Erythroblast (primary cell): ENCODE measurements around the gene LRTM2.
"Not testable (repeated sequence)": the region's sequence is repeated elsewhere in the genome, so short reads cannot be mapped to it uniquely, and the experiment has no call there.

Experiments used
- DNase-seq, 2 experiments: peaks; one replicate each; lab custom pipeline; 2025; lab: John Stamatoyannopoulos, UW
- GATA1 ChIP-seq: IDR thresholded peaks from 2 replicates; pipeline ENCODE4 v1.6.1; 2011; ENCODE audit warnings: low read depth, mild to moderate bottlenecking, control low read depth, low read length, moderate library complexity
- POLR2A ChIP-seq: IDR thresholded peaks from 2 replicates; pipeline ENCODE4 v1.6.1; 2011; ENCODE audit warnings: mild to moderate bottlenecking, low read length

Gene LRTM2

DNA sequence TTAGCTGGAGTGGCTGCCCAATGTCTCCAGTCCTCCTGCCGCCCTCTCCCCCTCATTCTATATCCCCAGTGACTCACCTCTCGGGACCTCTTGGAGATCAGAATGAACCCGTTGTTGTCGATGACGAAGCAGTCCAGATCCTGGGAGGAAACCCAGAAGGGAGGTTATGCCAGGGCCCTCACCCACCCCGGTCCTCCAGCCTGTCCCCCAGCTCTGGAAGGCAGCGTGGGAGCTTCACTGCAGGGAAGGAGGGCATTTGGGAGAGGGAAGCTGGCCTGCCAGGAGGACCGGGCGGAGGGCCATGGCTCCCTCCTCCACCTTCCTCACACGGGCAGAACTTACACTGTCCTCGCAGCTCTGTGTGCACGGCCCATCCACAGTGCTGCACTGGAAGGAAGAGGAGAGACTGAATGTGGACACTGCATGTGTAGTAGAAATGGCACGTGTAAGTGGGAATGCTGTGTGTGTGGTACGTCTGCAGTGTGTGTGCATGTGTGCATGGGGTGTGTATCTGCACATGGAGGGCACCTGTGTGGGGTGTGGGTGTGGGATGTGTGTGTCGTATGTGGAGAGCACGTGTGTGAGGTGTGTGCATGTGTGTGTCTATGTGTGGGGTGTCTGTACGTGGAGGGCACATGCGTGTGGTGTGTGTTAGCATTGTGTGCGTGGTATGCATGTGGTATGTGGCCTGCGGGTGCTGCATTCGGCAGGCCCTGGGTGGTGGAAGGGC is 10.0 kb upstream of the LRTM2 start:
- no peak for TF ChIP-seq GATA1
- no peak for TF ChIP-seq POLR2A
- DNase-seq: no peak

DNA sequence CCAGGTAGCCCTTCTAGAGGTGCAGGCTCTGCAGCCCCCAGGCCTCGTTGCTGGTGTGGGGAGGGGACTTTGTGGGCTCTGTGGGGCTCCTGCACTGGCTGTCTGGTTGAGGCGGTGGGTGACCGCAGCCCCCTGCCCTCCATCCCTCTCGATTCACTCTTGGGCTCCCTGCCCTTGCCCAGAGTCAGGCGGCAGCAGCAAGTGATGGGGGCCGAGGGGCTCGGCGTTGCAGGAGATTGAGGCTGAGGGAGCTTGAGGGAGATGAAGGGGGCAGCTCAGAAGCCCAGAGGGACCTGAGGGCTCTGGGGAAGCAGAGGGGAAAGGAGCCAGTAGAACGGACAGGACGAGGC is 9.5 kb upstream of the LRTM2 start:
- TF ChIP-seq GATA1: no peak
- TF ChIP-seq POLR2A: no peak
- DNase-seq: no peak

DNA sequence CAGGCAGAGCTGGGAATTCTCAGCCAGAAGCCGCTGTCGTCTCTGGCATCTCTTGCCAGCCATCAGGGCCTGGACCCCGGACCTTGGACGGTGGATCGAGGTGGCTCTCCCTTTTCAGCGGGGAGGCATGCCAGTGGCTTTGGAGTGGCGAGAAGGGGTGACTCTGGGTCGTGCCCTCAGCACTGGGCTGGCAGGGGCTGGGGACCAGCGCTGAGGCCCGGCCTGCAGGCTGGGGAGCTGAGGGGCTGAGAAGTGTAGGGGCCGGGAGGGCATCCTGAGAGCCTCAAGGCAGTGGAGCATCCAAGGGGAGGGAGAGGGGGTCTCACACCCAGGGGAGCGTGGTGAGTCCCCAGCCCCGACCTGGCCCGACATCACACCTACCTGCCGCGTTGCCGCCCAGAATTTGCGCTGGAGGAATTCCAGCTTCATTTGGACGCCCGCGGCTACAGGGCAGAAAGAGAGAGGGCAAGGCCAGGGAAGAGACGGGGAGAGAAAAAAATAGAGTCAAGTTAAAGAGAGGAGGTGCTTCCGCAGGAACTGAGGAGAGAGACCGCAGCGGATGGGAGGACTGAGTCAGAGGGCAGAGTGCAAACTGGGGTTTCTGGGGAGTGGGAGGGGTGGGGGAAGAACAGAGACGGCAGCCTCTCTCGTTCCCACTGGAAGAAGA is 9.0 kb upstream of the LRTM2 start:
- DNase-seq: no peak
- TF ChIP-seq POLR2A: no peak
- TF ChIP-seq GATA1: no peak

DNA sequence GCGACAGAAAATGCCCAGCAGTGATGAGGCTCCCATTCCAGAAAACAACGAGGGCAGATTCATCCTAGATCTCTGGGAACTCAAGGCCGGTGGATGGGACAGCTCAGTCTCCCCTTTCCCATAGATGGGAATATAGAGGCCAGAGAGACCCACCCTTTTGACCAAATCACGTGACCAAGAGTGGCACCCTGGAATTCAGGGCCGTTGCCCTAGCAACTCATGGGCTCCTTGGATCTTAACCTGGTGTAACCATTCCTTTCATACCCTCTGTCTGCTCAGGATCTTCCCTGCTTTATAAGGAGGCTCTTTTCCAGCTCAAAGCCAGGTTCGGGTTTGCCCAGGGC is 8.4 kb upstream of the LRTM2 start:
- no peak for DNase-seq
- no peak for TF ChIP-seq POLR2A
- no peak for TF ChIP-seq GATA1

DNA sequence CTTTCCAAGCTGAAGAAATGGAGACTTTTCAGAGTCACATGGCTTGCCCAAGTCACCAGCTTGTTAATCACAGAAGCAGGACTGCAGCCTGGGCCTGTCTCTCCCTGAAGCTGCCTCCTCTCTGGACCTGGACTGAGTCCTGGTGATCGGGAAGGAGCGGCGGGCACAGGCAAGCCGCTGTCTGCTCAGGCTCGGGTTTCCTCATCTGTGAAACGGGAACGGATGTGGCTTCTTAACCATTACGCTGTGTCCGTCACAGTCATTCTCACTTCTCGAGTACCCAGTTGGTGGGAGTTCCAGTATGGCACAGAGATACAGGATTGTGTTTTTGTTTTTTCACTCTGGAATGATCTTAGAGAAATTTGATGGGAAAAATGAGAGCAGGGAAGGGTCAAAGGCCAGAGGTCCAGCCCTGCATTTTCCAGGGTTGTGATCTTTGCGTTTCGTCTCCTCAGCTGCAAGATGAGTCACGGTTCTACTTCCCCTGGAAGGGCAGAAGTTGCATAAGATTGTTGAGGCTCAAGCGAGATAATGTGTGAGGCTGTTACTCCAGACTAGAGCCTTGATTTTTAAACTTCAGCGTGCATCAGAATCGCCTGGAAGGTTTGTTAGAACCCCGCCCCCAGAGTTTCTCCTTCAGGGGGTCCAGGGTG is 7.6 kb upstream of the LRTM2 start:
- TF ChIP-seq POLR2A: no peak
- TF ChIP-seq GATA1: no peak
- peak in 1 of 2 experiments; percentile 54 for DNase-seq

DNA sequence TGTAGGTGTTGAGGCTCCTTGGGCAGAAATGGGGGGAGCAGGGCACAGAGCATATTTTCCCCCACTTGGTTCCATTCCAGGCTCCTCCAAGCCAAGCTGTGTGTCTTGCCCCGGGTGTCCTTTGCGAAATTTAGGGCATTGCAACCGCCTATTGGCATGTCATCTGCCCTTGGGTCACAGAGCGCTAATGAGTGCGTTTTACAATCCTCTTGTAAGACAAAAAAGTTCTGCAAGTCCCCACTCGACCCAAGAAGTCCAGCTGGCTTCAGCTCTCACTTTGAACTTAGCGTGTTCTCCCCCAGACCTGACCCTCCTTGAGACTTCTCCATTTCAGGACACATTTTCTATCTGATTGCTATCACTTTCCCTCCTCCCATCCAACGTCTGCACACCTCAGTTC is 6.1 kb upstream of the LRTM2 start:
- DNase-seq: no peak
- TF ChIP-seq POLR2A: no peak
- TF ChIP-seq GATA1: no peak

DNA sequence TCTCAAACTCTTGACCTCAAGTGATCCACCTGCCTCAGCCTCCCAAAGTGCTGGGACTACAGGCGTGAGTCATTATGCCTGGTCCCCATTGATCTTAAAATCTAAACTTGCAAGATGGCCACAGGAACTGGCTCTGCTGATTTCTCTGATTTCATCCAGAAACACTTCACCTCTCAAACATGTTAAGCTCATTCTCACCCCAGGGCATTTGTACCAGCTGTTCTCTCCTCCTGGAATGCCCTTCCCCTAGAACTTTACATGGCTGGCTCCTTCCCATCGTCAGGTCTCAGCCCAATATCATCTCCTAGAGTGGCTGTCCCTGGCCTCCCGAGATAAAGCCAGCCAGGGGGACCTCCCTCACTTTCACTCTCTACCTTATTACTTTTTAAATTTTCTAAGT is 5.3 kb upstream of the LRTM2 start:
- TF ChIP-seq GATA1 (no peak), POLR2A (no peak)
- no peak for DNase-seq

DNA sequence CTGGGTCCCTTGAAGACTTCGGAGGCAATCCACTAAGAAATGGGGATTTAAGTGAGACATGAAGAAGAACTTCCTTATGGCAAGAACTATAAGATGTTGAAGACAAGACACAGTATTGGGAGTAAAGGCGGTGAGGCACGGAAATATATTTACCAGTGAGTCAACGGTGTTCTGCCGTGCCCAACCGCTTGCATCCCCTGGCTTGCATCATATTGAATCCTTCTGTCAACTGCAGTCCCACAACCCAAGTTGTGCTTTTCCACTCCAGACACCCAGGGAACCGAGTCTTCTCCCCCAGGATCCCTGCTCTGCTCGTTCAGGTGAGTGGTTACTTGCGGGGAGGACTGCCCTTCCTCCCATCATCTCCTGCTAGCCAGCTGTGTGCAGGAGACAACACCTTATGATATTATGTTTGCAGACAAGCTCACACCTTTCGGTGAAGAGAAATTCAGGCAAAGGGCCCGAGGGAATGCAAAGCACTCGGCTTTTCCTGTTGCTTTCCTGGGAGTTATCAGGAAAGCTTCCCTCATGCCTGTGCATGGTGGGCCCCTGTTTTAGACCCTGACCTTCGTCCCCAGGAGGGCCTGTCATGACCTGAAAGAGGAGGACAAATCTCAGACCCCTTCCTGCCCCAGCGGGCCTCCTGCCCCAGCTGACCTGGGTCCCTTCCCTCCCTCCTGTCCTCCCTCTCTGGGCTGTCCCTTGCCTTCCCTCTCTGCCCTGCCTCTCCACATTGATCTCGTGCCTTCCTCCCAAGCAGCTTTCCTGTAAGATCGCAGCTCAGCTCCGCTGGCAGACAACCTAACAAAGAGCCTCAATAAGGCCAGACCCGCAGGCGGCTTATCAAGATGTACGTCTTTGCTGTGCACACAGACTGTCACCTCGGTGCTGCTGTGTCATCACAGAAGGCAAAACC is 4.3 kb upstream of the LRTM2 start:
- no peak for TF ChIP-seq POLR2A
- TF ChIP-seq GATA1: no peak
- no peak for DNase-seq

DNA sequence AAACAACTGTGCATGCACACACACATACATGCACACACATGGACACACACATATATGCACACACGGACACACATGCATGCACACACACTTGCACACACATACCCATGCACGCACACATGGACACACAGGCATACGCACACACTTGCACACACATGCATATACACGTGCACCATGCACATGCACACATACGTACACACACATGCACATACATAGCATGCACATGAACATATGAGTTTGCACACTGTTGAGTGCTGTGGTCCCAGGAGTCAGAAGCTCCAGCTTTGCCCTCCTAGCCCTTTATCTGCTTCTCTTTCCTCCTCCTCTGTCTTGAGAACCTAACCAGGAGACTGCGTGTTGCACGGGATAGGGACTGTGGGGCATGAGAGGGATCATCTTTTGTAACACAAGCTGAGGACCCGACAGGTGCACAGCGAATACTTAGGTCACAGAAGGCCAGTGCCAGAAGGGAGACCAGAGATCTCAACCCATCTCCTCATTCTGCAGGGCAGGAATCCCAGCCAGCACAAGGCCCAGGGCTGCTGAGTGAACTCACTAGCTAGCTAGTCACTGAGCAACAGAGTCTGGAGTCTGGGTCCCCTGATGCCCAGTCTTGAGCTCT is 3.5 kb upstream of the LRTM2 start:
- no peak for TF ChIP-seq GATA1
- TF ChIP-seq POLR2A: no peak
- no peak for DNase-seq

DNA sequence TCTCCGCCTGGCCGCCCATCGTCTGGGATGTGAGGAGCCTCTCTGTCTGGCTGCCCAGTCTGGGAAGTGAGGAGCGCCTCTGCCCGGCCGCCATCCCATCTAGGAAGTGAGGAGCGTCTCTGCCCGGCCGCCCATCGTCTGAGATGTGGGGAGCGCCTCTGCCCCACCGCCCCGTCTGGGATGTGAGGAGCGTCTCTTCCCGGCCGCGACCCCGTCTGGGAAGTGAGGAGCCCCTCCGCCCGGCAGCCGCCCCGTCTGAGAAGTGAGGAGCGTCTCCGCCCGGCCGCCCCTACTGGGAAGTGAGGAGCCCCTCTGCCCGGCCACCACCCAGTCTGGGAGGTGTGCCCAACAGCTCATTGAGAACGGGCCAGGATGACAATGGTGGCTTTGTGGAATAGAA is 2.4 kb upstream of the LRTM2 start:
- DNase-seq: not testable (repeated sequence)

DNA sequence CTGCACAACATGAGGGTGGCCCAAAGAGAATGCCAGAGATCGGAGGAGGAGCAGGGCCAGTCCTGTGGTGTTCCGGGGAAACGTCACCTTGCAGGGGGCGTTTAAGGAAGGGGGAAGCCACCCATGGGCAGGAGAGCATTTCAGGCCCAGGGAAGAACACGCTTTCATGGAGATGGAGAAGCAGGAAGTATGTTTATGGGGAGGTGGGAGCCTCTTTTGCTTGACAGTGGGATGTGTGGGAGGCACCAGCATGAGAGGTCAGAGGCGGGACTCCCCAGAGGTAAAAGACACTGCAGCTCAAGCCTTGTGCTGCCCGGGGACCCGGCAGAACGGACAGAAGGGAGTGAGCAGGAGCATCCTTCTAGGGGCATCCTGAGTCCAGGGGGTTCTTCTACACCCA is 1.3 kb upstream of the LRTM2 start:
- DNase-seq: no peak
- TF ChIP-seq POLR2A: no peak
- TF ChIP-seq GATA1: no peak

DNA sequence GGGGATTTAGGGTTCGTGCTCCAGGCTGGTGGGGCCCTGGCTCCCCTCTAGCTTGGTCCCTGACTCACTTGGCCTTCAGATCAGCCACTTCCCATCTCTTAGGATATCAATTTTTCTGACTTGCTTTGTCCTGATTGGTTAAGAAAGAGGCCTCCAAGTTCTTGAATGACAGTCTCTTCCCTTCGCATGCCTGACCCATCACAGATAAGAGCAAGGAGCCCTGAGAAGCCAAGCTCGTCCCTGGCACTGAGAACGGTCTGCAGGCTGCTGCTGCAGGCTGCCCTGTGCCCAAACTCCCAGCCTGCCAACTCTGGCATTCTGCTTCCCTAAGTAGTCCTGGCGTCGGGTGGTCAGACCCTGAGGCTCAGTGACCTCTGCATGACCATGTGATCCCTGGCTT is 794 bp upstream of the LRTM2 start:
- peak in 1 of 2 experiments; percentile 20 for DNase-seq
- TF ChIP-seq GATA1: no peak
- no peak for TF ChIP-seq POLR2A

DNA sequence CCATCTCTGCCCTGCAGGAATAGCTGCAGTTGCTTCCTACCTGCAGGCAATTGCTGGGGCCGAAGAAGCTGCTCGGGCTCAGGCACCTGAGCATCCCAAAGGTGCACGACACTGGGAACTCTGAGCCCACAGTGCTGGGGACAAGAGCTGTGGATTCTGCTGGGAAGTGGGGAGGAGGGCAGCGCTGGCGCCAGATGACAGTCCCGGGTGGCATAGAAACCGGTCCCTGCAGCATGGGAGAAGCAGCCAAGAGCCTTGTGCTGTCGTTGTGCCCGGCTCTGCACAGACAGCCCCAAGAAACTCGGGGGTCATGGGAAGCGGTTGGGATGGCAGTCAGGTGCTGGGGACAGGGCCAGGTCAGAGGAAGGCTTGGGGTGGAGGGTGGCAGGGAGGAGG is 529 bp downstream of the LRTM2 start:
- TF ChIP-seq GATA1 (no peak), POLR2A (no peak)
- no peak for DNase-seq
